Activated CD4-positive, alpha-beta T cell treated with anti-CD3 and anti-CD28 coated beads, Interleukin-2, amount 50 U/mL, for 48 hours (primary cell): ENCODE results near the gene CSDE1.

Experiments
- DNase-seq, 2 experiments: peaks; one replicate each; pipeline ENCODE4 v3.0.0-alpha.2; 2020

The CSDE1 gene

GRCh38 chr1:114700036-114700600 lies 57.7 kb downstream of the CSDE1 start:
- DNase-seq, result no peak

DNA sequence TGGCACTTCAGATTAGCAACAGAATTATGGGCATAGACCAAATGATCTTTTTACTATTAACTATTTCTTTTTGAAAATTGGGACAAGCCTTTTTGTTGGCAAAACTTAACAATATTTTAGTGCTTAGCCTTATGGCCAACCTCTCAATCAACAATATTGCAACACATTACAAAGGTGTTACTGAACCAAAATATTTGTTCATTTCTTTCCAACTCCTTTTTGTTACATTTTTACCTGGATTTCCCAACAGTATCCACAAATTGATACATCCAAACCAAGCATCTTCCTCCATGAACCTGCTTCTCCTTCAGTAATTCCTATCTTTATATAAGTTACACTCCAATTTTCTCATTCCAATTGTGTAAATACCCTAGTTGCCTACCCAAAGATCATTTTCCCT lies 61.0 kb downstream of the CSDE1 start:
- DNase-seq, result no peak

DNA sequence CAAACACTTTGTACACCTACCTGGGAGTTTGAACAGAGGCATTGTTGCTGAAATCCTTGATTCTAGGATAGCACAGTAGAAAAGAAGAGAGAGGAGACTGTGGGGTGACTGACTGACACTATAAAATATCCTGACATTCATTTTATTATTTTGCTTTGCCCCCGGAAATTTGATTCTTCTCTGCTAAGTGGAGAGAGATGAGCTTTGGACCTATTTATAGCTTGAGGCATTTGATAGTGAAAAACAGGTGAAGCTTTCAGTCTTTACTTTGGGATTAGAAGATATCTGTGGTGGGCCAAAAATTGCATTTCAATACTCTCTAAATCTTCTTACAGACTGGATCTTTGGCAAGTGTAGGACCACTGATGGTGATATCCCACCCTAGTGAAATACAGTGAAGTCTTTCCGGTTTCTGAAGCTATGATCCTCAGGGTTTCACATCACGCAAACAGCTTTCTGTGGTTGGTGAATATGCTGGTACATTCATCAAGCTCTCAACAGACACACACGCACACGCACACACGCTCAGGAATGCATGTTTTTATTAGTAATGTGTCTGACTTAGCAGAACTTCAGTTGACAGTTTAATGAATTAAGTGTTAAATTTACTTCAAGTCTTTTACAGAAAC lies 62.2 kb downstream of the CSDE1 start, which contains the start of gene AMPD1:
Gene AMPD1 (minus strand): TSS at position 117 of the 629 bp plus-strand sequence. CDS start 75 bp downstream, at position 42.
- no peak for DNase-seq

- DNase-seq, result no peak
These were observed 63.1 kb downstream of the CSDE1 start for GRCh38 chr1:114694540-114695310.

GRCh38 chr1:114692947-114693346 lies 64.8 kb downstream of the CSDE1 start:
- DNase-seq, result no peak

- DNase-seq, result no peak
These were observed 66.7 kb downstream of the CSDE1 start for GRCh38 chr1:114691061-114691460.

- no peak for DNase-seq
These were observed 67.6 kb downstream of the CSDE1 start for GRCh38 chr1:114690148-114690547.

DNA sequence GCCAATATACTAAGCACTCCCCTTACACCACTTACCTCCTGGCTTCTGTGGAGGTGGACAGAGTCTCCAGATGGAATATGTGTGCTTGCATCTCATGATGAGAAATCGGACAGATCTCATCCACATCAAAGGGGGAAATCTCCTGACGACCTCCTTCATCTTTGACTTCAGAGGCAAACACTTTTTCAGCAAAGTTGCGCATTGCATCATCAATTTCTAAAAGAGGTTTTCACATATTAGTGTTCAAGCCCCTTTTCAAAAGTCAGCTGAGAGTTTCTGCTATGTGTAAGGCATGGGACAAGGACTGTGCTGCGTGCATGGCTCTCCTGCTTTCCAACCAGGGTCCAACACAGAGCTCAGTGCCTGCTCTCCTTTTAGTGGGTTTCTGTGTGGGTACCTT lies 69.3 kb downstream of the CSDE1 start:
- no peak for DNase-seq

GRCh38 chr1:114685851-114686250 lies 71.9 kb downstream of the CSDE1 start:
- DNase-seq, result no peak

DNA sequence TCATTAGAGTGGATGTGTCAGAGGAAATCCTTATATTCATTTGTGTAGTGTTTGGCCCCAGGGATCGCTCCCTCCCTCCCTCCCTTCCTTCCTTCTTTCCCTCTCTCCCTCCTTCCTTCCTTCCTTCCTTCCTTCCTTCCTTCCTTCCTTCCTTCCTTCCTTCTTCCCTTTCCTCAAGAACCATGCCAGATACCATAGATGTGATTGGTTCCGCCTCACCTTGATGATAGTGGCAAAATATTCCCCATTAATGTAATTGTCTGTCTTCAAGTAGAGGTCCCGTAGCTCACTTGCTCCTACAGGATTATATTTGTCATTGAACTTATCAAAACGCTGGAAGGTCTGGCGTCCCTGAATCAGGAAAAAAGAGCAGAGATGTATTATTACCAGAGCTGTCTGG lies 80.1 kb downstream of the CSDE1 start:
- no peak for DNase-seq

GRCh38 chr1:114676115-114676514 lies 81.7 kb downstream of the CSDE1 start:
- no peak for DNase-seq

DNA sequence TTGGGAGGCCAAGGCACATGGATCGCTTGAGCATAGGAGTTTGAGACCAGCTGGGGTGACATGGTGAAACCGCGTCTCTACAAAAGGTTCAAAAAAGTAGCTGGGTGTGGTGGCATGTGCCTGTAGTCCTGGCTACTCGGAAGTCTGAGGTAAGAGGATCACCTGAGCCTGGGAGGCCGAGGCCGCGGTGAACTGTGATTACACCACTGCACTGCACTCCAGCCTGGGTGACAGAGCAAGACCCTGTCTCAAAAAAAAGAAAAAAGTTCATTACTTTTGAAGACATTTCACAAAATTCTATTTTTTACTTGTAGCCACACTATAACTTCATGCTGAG lies 85.9 kb downstream of the CSDE1 start:
- no peak for DNase-seq

DNA sequence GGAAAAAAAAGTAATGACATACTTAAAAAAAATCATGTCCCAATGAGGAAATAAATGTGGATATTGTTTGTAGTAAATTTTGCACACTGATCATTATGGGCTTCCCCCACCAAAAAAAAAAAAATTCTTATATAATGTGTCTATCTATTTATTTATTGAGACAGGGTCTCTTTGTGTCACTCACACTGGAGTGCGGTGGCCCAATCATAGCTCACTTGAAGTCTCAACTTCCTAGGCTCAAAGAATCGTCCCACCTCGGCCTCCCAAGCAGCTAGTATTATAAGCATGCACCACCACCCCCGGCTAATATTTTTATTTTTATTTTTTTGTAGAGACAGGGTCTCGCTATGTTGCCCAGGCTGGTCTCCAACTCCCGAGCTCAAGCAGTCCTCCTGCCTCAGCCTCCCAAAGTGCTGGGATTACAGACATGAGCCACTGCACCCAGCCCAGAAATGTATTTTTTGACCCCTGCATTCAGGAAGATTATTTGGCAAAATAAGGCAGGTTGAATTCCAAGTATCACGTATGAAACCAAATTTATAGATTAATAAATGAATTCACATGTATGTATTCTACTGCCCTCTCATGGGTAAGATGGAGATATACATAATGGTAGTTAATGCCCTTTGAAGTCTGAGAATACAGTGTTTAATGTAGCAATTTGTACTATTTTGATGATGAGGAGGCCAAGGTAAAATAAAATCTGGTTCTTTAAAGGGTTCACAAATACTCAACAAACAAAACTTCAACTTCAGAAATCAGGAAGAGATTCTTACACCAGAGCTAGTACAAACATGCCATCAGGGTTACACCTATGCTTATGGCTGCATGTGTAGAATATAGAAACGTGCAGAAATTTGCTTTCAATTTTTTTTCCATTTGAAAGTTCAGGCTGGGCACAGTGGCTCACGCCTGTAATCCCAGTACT lies 86.5 kb downstream of the CSDE1 start:
- no peak for DNase-seq

DNA sequence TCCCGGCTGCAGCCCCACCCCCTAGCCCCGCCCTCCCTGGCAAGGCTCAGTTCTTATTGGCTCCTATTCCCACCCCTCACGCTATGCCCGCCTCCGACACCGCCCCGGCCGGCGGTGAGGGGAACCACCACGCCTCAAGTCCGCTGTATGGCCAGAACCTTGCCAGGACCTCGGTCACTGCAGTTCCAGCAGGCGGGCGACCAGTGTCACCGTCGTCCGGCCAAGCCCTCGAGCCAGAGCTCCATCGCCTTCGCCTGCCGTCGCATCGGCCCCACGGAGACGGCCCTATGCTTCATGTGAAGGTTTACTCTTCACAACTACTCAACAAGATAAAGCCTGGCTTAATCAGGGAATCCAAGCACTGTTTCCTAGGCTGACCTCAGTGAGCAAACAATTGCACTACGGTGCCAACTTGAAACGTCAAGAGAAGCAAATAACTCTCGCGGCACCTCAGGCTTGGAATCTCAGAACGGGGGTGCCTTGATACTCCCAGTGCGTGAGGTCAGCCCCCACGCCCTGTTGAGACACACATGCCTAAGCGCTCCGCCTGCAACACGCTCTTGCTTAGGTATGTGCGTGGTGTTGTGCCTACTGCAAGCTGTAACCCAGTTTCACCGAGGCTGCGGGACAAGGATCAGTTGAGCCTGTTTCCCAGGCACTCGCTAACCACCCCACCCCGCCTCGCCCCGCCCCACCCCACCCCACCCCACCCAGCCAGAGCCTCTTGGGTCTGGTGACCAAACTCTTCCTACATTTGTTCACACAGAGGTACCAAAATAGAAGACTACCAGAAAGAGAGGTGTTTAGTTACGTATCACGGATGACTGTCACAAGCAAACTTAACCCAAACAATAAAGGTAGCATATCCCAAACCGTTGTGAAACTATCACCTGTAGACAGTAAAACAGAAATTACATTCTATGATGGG lies 87.4 kb downstream of the CSDE1 start:
- peak; percentile 92 to 94 for DNase-seq

GRCh38 chr1:114669562-114670082 lies 88.2 kb downstream of the CSDE1 start, which contains the start of gene DENND2C:
Gene DENND2C (minus strand): TSS chr1:114670049. CDS start chr1:114625984, 44,065 bp downstream.
- no peak for DNase-seq

GRCh38 chr1:114668784-114669561 lies 88.8 kb downstream of the CSDE1 start:
- DNase-seq, result no peak

DNA sequence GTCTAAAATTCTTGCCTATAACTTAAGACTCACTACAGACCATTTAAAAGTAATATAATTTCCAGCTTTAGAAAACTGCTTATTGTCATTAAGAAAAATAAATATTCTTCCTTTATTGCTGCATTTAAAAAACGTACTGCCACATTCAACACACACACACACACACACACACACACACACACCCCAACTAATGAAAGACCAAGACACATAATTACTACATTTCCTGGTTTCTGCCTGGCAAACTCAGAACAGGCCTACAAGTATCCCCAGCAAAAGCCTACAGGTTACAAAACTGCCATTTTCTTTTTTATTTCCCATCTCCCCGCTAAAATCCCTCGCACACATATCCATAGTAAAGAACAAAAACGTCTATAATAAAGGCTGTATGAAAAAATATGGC lies 89.4 kb downstream of the CSDE1 start:
- no peak for DNase-seq

GRCh38 chr1:114666954-114667353 lies 90.8 kb downstream of the CSDE1 start:
- DNase-seq, result no peak
